ENCODE measurements around the gene IL1RAPL2.
"Not testable (repeated sequence)": the region's sequence is repeated elsewhere in the genome, so short reads cannot be mapped to it uniquely, and the experiment has no call there.

DNA sequence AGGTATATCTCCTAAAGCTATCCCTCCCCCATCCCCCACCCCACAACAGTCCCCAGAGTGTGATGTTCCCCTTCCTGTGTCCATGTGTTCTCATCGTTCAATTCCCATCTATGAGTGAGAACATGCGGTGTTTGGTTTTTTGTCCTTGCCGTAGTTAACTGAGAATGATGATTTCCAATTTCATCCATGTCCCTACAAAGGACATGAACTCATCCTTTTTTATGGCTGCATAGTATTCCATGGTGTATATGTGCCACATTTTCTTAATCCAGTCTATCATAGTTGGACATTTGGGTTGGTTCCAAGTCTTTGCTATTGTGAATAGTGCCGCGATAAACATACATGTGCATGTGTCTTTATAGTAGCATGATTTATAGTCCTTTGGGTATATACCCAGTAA lies 348.7 kb downstream of the IL1RAPL2 start:
- TF ChIP-seq POLR2A (IDR thresholded peaks at IDR 0.05; ENCODE audit: extremely low read depth, insufficient read length): not testable (repeated sequence)
- TF ChIP-seq, protein P1, sequence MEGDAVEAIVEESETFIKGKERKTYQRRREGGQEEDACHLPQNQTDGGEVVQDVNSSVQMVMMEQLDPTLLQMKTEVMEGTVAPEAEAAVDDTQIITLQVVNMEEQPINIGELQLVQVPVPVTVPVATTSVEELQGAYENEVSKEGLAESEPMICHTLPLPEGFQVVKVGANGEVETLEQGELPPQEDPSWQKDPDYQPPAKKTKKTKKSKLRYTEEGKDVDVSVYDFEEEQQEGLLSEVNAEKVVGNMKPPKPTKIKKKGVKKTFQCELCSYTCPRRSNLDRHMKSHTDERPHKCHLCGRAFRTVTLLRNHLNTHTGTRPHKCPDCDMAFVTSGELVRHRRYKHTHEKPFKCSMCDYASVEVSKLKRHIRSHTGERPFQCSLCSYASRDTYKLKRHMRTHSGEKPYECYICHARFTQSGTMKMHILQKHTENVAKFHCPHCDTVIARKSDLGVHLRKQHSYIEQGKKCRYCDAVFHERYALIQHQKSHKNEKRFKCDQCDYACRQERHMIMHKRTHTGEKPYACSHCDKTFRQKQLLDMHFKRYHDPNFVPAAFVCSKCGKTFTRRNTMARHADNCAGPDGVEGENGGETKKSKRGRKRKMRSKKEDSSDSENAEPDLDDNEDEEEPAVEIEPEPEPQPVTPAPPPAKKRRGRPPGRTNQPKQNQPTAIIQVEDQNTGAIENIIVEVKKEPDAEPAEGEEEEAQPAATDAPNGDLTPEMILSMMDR (IDR thresholded peaks at IDR 0.05; ENCODE audit: low read depth, low read length): not testable (repeated sequence)

Data from NB4 (cell line).